HUES64 (cell line): ENCODE results near the gene COL9A1.

Experiments
- H3K27ac ChIP-seq: 2 replicates; pipeline ENCODE4 v1.7.0; 2013; ENCODE audit warnings: low read depth, low read length, inconsistent platforms
- H3K27me3 ChIP-seq: 2 replicates; pipeline ENCODE4 v1.6.1; 2013; ENCODE audit warnings: mild to moderate bottlenecking, low read length; ENCODE audit not compliant: insufficient read depth
- H3K36me3 ChIP-seq: 2 replicates; pipeline ENCODE4 v1.6.1; 2013; ENCODE audit warnings: mild to moderate bottlenecking, low read length; ENCODE audit not compliant: insufficient read depth
- H3K4me1 ChIP-seq: 2 replicates; pipeline ENCODE4 v1.6.1; 2013; ENCODE audit warnings: mild to moderate bottlenecking, low read length, moderate library complexity; ENCODE audit not compliant: insufficient read depth
- H3K4me3 ChIP-seq: 2 replicates; pipeline ENCODE4 v1.5.1; 2013; ENCODE audit warnings: mild to moderate bottlenecking, low read length, moderate library complexity
- H3K9ac ChIP-seq: 2 replicates; pipeline ENCODE4 v1.6.1; 2013; ENCODE audit warnings: mild to moderate bottlenecking, low read depth, low read length
- H3K9me3 ChIP-seq: 2 replicates; pipeline ENCODE4 v1.6.1; 2013; ENCODE audit warnings: low read depth, low read length; ENCODE audit not compliant: insufficient read depth
- WGBS: fragments of 150-250, 120-280 bp; methylation state at CpG from one replicate; pipeline ENCODE4 v1.1.7; 2013; ENCODE audit warnings: missing lambda C conversion rate; 5-methylcytosine and 5-hydroxymethylcytosine counted together

The COL9A1 gene

GRCh38 chr6:70175770-70176169, 127.1 kb downstream of the COL9A1 start:
- Histone ChIP-seq H3K9ac (no peak overlapping the region), H3K27me3 (no peaks in the 10 kb centered on the region), H3K27ac (no peak overlapping the region), H3K4me1 (no peaks in the 10 kb centered on the region), H3K4me3 (no peak overlapping the region), H3K36me3 (no peaks in the 10 kb centered on the region), H3K9me3 (no peaks in the 10 kb centered on the region)
- 93% methylated on average over 2 of the region's 2 CpGs for WGBS

- no peaks in the 10 kb centered on the region for H3K9me3 ChIP-seq
- H3K36me3 ChIP-seq = no peaks in the 10 kb centered on the region
- WGBS = 82% methylated on average over 2 of the region's 2 CpGs
- no peak overlapping the region for H3K27ac ChIP-seq
- H3K9ac ChIP-seq = no peak overlapping the region
- no peak overlapping the region for H3K4me3 ChIP-seq
- no peaks in the 10 kb centered on the region for H3K4me1 ChIP-seq
- H3K27me3 ChIP-seq = no peaks in the 10 kb centered on the region
Observed at GRCh38 chr6:70172252-70172651, 130.6 kb downstream of the COL9A1 start.

GRCh38 chr6:70171236-70171635, 131.6 kb downstream of the COL9A1 start:
- H3K4me3 ChIP-seq = no peak overlapping the region
- no peaks in the 10 kb centered on the region for H3K4me1 ChIP-seq
- no peak overlapping the region for H3K9ac ChIP-seq
- no peaks in the 10 kb centered on the region for H3K9me3 ChIP-seq
- no peaks in the 10 kb centered on the region for H3K36me3 ChIP-seq
- no peak overlapping the region for H3K27ac ChIP-seq
- no peaks in the 10 kb centered on the region for H3K27me3 ChIP-seq

DNA sequence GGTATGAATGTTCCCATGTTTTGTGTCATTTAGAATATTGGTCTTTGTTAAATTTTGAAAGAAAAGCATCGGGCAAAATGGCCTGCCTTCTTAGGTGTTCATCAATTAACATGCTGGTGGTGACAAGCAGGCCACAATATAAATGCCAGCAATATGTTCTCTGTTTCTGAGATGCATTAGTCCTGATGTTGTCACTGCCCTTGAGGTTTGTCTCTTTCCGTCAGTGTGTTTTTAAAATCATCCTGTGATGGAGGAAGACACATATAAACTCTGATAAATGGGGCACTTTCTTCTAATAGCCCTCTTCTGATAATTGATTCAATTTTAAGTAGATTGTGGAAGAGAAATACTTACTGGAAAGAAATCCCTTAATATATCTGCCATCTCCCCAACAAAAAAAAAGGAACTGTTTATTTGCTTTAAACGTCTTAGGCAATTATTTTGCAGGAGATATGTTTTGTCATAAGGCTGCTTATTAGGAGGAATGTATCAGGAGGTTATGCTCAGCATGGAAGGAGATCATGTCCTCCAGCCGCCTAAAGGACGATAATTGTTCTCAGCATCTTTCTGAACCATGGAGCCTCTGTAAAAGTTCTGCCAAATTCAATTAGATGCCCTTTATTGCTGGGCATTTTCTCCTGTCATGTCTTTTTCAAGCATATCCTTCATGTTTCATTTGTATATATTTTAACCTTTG, 134.1 kb downstream of the COL9A1 start:
- Histone ChIP-seq H3K36me3 (no peaks in the 10 kb centered on the region), H3K9me3 (no peaks in the 10 kb centered on the region), H3K9ac (no peak overlapping the region), H3K27me3 (no peaks in the 10 kb centered on the region), H3K4me3 (no peak overlapping the region), H3K4me1 (no peaks in the 10 kb centered on the region), H3K27ac (no peak overlapping the region)
- 85% methylated on average over 5 of the region's 5 CpGs for WGBS
